Adipocyte (in vitro differentiated cells): ENCODE measurements around the gene RPA1.
"Not testable (repeated sequence)": the region's sequence is repeated elsewhere in the genome, so short reads cannot be mapped to it uniquely, and the experiment has no call there.

Experiments used
- DNase-seq: peaks from one replicate; pipeline ENCODE4 v3.0.0-alpha.2; 2015; ENCODE audit warnings: low read depth
- H3K27me3 ChIP-seq: replicated peaks from 2 replicates; pipeline ENCODE4 v1.7.0; 2013; ENCODE audit warnings: mild to moderate bottlenecking, low read length, moderate library complexity; ENCODE audit not compliant: control insufficient read depth, insufficient read depth
- H3K36me3 ChIP-seq: 2 replicates; pipeline ENCODE4 v1.7.0; 2013; ENCODE audit warnings: low read length, mild to moderate bottlenecking, moderate library complexity; ENCODE audit not compliant: control insufficient read depth, insufficient read depth, severe bottlenecking
- H3K4me1 ChIP-seq: 2 replicates; pipeline ENCODE4 v1.7.0; 2013; ENCODE audit warnings: mild to moderate bottlenecking, low read length, moderate library complexity; ENCODE audit not compliant: control insufficient read depth, insufficient read depth
- H3K4me3 ChIP-seq: 2 replicates; pipeline ENCODE4 v1.7.0; 2013; ENCODE audit warnings: mild to moderate bottlenecking, low read length, moderate library complexity
- H3K9ac ChIP-seq: 2 replicates; pipeline ENCODE4 v1.7.0; 2013; ENCODE audit warnings: mild to moderate bottlenecking, low read length, moderate library complexity
- H3K9me3 ChIP-seq: 2 replicates; pipeline ENCODE4 v1.7.0; 2013; ENCODE audit warnings: mild to moderate bottlenecking, low read length, moderate library complexity; ENCODE audit not compliant: control insufficient read depth

RPA1 gene

DNA sequence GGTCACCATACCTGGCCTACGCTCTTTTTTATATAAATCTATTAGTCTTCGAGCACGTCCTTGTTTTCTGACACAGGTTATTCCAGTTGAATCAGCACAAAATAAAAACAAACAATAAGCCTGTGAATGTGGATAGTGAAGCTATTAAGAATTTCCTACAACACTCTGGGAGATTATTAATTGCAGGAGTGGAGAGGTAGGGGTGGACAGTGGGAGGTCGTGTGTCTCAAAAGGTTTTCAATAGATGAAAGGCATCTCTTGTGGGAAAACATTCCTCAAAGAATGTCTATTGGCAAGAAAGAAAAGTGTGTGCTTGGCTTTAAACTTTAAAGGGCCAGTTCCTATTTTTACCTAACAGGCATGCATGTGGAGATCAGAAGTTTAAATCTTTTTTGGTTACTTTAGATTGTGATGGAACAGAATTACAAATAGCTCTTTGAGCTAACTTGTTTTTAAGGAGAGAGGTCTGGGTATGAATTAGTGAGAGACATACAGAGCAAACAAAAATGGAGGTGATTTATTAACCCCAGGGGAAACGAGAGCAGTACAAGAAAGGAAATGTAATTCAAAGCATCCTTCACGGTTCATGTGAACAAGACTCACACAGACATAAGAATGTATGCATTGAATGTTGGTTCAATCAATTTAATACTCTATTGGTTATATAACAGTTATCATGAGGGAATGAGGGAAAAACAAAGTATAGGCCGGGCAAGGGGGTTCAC lies 9.1 kb upstream of the RPA1 start:
- no peak for DNase-seq
- H3K4me3 ChIP-seq: no peak overlapping the region
- H3K36me3 ChIP-seq: peaks cover 10% of the 10 kb centered on the region
- H3K9me3 ChIP-seq: no peaks in the 10 kb centered on the region
- H3K27me3 ChIP-seq: no peaks in the 10 kb centered on the region
- H3K9ac ChIP-seq: no peak overlapping the region
- no peaks in the 10 kb centered on the region for H3K4me1 ChIP-seq

DNA sequence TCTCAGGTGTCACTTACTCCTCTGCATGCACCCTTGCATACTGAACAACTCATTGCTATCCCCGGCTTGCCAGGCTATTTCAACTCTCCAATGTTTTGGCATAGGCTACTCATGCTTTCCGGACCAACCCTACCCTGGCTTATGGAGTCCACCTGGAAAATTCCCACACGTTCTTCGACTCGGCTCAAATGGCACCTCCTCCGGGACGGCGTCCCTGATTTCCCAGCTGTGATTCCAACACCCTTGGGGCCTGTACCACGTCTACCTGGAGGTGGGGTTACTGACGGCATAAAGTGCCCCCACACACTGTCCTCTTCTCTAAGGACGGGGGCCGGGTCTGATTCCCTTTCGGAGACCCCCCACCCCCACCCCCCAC lies 601 bp upstream of the RPA1 start:
- peak overlapping the region; percentile 92 for H3K4me3 ChIP-seq
- peaks cover 11% of the 10 kb centered on the region for H3K36me3 ChIP-seq
- H3K9me3 ChIP-seq: no peaks in the 10 kb centered on the region
- peaks cover 16% of the 10 kb centered on the region for H3K4me1 ChIP-seq
- H3K9ac ChIP-seq: peak overlapping the region; percentile 88
- H3K27me3 ChIP-seq: no peaks in the 10 kb centered on the region
- no peak for DNase-seq

DNA sequence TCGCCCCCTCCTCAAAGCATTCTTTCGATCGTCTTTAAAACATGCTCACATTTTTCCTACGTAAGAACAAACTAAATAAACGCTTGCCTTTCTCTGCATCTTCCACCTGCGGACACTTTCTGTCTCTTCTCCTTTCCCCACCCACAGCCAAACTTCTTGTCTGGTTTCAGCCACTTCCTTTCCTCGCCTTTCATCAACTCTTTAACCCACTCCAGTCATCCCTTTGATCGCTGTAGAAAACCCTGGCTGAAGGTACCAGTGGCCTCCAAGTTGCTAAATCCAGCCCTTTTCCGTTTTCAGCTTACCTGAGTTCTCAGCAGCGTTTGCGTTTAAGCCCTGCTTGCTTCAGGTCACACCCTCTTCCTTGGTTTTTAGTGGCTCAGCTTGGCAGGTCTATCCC lies 483 bp downstream of the RPA1 start:
- H3K9ac ChIP-seq: peak overlapping the region; percentile 88
- H3K4me3 ChIP-seq: peak overlapping the region; percentile 92
- H3K9me3 ChIP-seq: no peaks in the 10 kb centered on the region
- no peaks in the 10 kb centered on the region for H3K27me3 ChIP-seq
- peaks cover 16% of the 10 kb centered on the region for H3K4me1 ChIP-seq
- H3K36me3 ChIP-seq: peaks cover 11% of the 10 kb centered on the region
- no peak for DNase-seq

DNA sequence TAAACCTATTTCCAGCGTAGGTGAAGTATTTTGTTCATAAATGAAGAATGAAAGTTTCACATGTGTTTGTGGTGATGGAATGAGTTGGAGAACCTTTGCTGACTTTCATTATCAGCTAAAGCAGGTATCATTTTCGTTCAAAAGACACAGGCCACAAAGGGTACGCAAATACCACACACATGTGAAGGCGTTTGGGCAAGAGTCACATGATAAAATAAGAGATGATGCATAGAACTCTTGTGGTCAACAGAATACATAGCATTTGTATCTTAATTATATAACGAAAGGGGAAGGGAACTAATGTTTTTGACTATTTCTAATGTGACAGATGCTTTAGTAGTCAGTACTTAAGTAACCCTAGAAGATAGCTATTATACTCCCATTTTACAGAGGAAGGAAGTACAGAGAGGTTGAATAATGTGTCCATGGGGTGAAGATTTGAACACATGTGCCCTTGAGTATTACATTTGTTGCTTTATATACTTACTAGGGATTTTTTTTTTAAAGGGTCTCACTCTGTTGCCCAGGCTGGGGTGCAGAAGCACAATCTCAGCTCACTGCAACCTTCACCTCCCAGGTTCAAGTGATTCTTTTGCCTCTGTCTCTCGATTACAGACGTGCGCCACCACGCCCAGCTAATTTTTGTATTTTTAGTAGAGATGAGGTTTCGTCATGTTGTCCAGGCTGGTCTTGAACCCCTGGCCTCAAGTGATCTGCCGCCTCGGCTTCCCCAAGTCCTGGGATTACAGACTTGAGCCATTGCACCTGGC lies 4.8 kb downstream of the RPA1 start:
- Histone ChIP-seq H3K36me3 (peaks cover 4% of the 10 kb centered on the region), H3K27me3 (no peaks in the 10 kb centered on the region), H3K4me3 (no peak overlapping the region), H3K4me1 (peaks cover 10% of the 10 kb centered on the region), H3K9me3 (no peaks in the 10 kb centered on the region), H3K9ac (no peak overlapping the region)
- DNase-seq: no peak

DNA sequence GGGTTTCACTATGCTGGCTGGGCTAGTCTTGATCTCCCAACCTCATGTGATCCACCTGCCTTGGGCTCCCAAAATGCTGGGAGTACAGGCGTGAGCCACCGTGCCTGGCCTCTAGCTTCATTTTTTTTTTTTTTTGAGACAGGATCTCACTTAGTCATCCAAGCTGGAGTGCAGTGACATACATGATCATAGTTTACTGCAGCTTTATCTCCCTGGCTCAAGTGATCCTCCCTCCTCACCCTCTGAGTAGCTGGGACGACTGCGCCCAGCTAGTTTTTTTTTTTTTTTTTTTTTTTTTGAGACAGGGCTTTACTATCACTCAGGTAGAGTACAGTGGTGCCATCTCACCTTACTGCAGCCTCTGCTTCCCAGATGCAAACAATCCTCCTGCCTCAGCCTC lies 9.7 kb downstream of the RPA1 start:
- H3K36me3 ChIP-seq: peaks cover 18% of the 10 kb centered on the region
- H3K9ac ChIP-seq: no peak overlapping the region
- DNase-seq: no peak
- no peaks in the 10 kb centered on the region for H3K4me1 ChIP-seq
- no peaks in the 10 kb centered on the region for H3K27me3 ChIP-seq
- no peaks in the 10 kb centered on the region for H3K9me3 ChIP-seq
- H3K4me3 ChIP-seq: no peak overlapping the region

DNA sequence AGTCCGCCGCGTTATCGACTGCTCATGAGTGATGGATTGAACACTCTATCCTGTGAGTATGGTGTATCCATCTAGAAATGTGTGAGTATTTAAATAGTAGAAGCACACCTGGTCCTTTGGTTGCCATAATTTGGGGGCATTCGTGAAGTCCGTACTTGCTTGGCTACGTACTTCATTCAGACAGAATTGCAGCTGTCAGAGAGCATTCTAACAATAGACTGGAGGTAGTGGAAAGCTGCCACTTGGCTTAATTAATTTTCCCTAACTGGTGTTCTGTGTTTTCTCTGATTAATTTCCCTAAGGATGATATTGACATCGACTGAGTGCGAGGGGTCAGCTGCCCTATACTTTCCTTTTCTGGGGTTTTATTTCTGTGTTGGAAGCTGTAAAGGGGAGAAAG lies 14.1 kb downstream of the RPA1 start:
- Histone ChIP-seq H3K4me3 (no peak overlapping the region), H3K9me3 (no peaks in the 10 kb centered on the region), H3K36me3 (peaks cover 43% of the 10 kb centered on the region), H3K9ac (no peak overlapping the region), H3K4me1 (peaks cover 9% of the 10 kb centered on the region), H3K27me3 (no peaks in the 10 kb centered on the region)
- DNase-seq: no peak

DNA sequence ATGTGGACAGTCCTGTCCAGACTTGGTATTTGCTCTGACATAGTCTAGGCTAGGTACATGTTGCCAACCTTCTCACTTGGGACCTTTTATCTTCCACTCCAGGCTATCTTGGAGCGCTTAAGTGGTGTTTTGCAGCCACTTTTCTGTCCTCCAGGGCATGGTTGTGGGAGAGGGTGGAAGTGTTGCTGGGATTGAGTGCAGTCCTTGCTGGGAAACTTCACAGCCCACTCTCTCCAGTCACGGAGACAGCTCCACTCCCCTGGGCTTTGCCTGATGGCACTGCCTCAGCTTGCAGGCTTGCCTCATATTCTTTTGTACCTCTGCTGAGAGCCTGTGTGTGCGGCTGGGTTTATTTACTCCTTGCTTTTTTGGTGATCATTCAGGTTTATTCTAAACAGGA lies 17.4 kb downstream of the RPA1 start:
- H3K36me3 ChIP-seq: peaks cover 45% of the 10 kb centered on the region
- no peak overlapping the region for H3K4me3 ChIP-seq
- H3K27me3 ChIP-seq: no peaks in the 10 kb centered on the region
- no peak overlapping the region for H3K9ac ChIP-seq
- no peak for DNase-seq
- H3K9me3 ChIP-seq: no peaks in the 10 kb centered on the region
- H3K4me1 ChIP-seq: peaks cover 21% of the 10 kb centered on the region

DNA sequence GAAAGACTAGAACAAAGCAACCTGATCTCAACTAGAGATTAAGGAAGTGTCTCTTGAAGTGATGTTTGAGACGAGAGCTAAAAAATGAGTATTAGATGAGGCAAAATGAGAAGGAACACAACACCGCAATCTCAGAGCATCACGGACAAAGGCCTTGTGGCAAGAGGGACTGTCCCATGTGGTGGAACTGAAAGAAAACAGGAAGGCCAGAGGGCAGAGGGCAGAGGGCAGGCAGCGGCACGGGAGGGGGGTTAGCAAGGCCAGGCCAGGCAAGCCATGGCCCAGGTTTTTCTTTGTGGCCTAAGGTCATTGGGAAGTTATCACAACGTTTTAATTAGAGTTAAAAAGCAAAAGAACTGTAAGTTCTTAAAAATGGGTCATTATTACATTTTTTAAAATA lies 22.5 kb downstream of the RPA1 start:
- H3K9ac ChIP-seq: no peak overlapping the region
- H3K9me3 ChIP-seq: no peaks in the 10 kb centered on the region
- peaks cover 40% of the 10 kb centered on the region for H3K36me3 ChIP-seq
- no peak for DNase-seq
- H3K27me3 ChIP-seq: no peaks in the 10 kb centered on the region
- H3K4me1 ChIP-seq: peaks cover 15% of the 10 kb centered on the region
- H3K4me3 ChIP-seq: no peak overlapping the region

DNA sequence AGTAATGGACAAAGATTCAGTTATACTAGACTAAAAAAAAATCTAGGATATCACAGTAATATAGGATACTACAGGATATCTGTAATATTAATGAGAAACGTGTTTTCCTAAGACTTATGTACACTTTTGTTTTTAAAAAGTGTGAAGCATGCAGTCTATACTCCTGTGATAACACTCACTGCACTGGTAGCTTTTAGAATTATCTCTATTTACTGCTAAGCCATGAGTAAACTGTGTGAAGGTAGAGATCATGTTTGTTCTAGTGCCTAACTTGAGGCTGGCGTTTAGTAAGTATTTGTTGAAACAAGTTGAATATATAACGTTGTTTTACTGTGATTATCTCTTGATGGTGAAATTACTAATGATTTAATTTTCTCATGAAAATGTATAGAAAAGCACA lies 23.9 kb downstream of the RPA1 start:
- Histone ChIP-seq H3K9me3 (no peaks in the 10 kb centered on the region), H3K4me3 (no peak overlapping the region), H3K36me3 (peaks cover 38% of the 10 kb centered on the region)

DNA sequence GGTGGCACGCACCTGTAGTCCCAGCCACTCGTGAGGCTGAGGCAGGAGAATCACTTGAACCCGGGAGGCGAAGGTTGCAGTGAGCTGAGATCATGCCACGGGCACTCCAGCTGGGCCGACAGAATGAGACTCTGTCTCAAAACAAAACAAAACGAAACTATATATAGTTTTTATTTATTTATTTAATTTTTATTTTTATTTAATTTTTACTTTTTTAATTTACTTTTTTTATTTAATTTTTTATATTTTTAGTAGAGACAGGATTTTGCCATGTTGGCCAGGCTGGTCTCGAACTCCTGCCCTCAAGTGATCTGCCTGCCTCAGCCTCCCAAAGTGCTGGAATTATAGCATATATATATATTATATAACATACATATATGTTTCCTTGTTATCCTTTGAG lies 26.7 kb downstream of the RPA1 start:
- not testable (repeated sequence) for H3K4me1 ChIP-seq, DNase-seq, H3K27me3 ChIP-seq, H3K4me3 ChIP-seq, H3K9me3 ChIP-seq, H3K9ac ChIP-seq
- H3K36me3 ChIP-seq: peaks cover 45% of the 10 kb centered on the region

More for the DNA sequence above, 23.9 kb downstream of the RPA1 start:
- H3K27me3 ChIP-seq: no peaks in the 10 kb centered on the region
- H3K4me1 ChIP-seq: peaks cover 12% of the 10 kb centered on the region
- H3K9ac ChIP-seq: no peak overlapping the region
- DNase-seq: no peak

DNA sequence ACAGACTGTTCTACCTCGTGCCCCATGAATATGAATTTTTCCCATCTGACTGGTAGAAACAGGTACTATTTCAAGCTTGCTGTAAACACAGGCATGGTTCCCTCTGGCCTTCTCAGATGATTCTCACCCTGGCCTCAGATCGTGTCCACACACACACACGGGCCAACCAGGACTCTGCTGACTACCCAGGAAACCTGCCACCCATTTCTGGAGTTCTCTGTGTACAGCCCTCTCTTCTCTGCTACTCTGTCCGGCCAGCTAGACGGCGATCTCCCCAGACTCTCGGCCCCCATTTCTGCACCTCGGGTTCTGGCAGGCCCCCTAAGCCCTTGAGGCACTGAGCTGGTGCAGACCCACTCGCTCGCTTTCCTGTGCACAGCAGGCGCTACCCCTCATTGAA lies 31.2 kb downstream of the RPA1 start:
- no peak for DNase-seq
- Histone ChIP-seq H3K27me3 (no peaks in the 10 kb centered on the region), H3K9ac (no peak overlapping the region), H3K9me3 (no peaks in the 10 kb centered on the region), H3K36me3 (peaks cover 10% of the 10 kb centered on the region), H3K4me1 (no peaks in the 10 kb centered on the region), H3K4me3 (no peak overlapping the region)
